Esophagus muscularis mucosa (tissue), 3 donors: ENCODE measurements around the gene CACNA2D3.

Experiments used
- CTCF ChIP-seq, 3 experiments: fragments of 200-600 bp in 2 of 3; fragments of 450-650 bp in 1 of 3; sonication (generic) in 2 of 3; IDR thresholded peaks; one replicate each; pipeline ENCODE4 v1.5.1; 2017 to 2019; ENCODE audit warnings: antibody characterized with exemption in 3 of 3, mild to moderate bottlenecking in 2 of 3, moderate library complexity in 1 of 3
- POLR2A ChIP-seq: fragments of 450-650 bp; IDR thresholded peaks from one replicate; pipeline ENCODE4 v1.6.1; 2017; ENCODE audit warnings: antibody characterized with exemption, moderate library complexity, mild to moderate bottlenecking, low read depth
- POLR2AphosphoS5 ChIP-seq, 2 donors: sonication (generic); formaldehyde crosslinking; IDR thresholded peaks; one replicate each; pipeline ENCODE4 v1.6.1; 2017; ENCODE audit warnings: antibody characterized with exemption in 2 of 2

GRCh38 chr3:54550221-54550977 lies 428.0 kb downstream of the CACNA2D3 start:
- no peak for TF ChIP-seq CTCF (IDR thresholded peaks at IDR 0.05)
- TF ChIP-seq POLR2A: no peak
- no peak for TF ChIP-seq POLR2AphosphoS5 (IDR thresholded peaks at IDR 0.05)
